GM23338 (cell line): ENCODE data around the gene PIBF1. TPM values are rescaled to one million over a fixed set of nuclear protein-coding genes. Genes with fewer than 3 reads are reported as not detected.

Experiments
- CREB1 ChIP-seq: fragments of 250-450 bp; sonication (Bioruptor Pico); IDR thresholded peaks from 2 replicates; pipeline ENCODE4 v1.5.0; 2020; ENCODE audit warnings: low read depth, mild to moderate bottlenecking, moderate library complexity
- EZH2phosphoT487 ChIP-seq: fragments of 200-600 bp; sonication (generic); IDR thresholded peaks from one replicate; pipeline ENCODE4 v1.8.1; 2018; ENCODE audit warnings: antibody characterized with exemption; ENCODE audit not compliant: unreplicated experiment
- NANOG ChIP-seq: IDR thresholded peaks from 2 replicates; pipeline ENCODE4 v1.6.1; 2016; ENCODE audit warnings: antibody characterized with exemption, borderline replicate concordance
- POLR2AphosphoS5 ChIP-seq: IDR thresholded peaks from 2 replicates; pipeline ENCODE4 v1.6.1; 2016; ENCODE audit warnings: antibody characterized with exemption, low read depth
- ZNF114 ChIP-seq: fragments of 250-450 bp; sonication (Bioruptor Pico); IDR thresholded peaks from 2 replicates; pipeline ENCODE4 v1.5.0; 2020; ENCODE audit warnings: mild to moderate bottlenecking, moderate library complexity
- ZNF462 ChIP-seq: fragments of 250-450 bp; sonication (Bioruptor Pico); IDR thresholded peaks from 2 replicates; pipeline ENCODE4 v1.5.0; 2020; ENCODE audit warnings: mild to moderate bottlenecking, moderate library complexity
- polyA plus RNA-seq: library from polyadenylated mRNA; unstranded; fragments of >200 nt; fragmentation: Nextera tagmentation; extraction: Ambion mirVana; gene quantifications from 2 replicates; pipeline ENCODE4 v1.2.1, GENCODE V29; 2016
- total RNA-seq: library from RNA; depleted of rRNA; stranded (reverse); fragments of >200 nt; shearing (Covaris generic); gene quantifications from 2 replicates; pipeline ENCODE4 v1.2.3, GENCODE V29; 2014
- TF ChIP-seq, protein P1 (sequence below), 2 experiments: fragments of 200-600 bp in 1 of 2; sonication (generic) in 1 of 2; conservative IDR thresholded peaks; 2 replicates each; pipeline versions ENCODE4 v1.5.1 to v1.6.1; 2016 to 2017; ENCODE audit warnings: antibody characterized with exemption in 2 of 2, low read depth in 2 of 2, mild to moderate bottlenecking in 2 of 2, moderate library complexity in 1 of 2

The PIBF1 gene
- total and polyA plus RNA-seq, 2 experiments from 2014 or later, result 14.9 to 22.6 TPM

DNA sequence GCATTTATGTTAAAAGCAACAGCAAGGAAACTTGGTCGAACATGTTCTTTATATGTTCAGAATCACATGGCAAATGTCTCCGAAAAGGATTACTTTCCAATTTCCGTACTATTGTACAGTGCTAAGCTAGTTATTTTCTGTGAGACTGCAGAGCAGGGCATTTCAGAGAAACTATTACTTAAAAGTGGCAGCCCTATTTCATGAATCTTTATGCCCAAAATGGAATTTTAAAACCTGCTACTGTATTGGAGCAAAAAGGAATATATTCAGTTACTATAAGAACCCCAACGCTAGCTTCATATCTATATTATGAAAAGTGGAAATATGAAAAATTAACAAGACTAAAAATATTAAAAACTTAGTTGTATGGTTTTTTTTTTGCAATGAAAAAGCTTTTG, 274.6 kb downstream of the PIBF1 start (continued):
- TF ChIP-seq ZNF462, result no peak
- TF ChIP-seq NANOG, result no peak
- TF ChIP-seq, protein P1, sequence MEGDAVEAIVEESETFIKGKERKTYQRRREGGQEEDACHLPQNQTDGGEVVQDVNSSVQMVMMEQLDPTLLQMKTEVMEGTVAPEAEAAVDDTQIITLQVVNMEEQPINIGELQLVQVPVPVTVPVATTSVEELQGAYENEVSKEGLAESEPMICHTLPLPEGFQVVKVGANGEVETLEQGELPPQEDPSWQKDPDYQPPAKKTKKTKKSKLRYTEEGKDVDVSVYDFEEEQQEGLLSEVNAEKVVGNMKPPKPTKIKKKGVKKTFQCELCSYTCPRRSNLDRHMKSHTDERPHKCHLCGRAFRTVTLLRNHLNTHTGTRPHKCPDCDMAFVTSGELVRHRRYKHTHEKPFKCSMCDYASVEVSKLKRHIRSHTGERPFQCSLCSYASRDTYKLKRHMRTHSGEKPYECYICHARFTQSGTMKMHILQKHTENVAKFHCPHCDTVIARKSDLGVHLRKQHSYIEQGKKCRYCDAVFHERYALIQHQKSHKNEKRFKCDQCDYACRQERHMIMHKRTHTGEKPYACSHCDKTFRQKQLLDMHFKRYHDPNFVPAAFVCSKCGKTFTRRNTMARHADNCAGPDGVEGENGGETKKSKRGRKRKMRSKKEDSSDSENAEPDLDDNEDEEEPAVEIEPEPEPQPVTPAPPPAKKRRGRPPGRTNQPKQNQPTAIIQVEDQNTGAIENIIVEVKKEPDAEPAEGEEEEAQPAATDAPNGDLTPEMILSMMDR (conservative IDR thresholded peaks at IDR 0.05; ENCODE audit: low read depth in 2 of 2), result no peak
- no peak for TF ChIP-seq CREB1 (CRISPR knock-in tag)
- TF ChIP-seq ZNF114 (CRISPR knock-in tag), result no peak
- TF ChIP-seq POLR2AphosphoS5, result no peak
- TF ChIP-seq EZH2phosphoT487, result no peak
